Measurements from ENCODE around the gene ITK. TPM values are rescaled to one million over a fixed set of nuclear protein-coding genes. Genes with fewer than 3 reads are reported as not detected.

Gene ITK
- polyA plus RNA-seq, 2 donors = 0.58 to 0.84 TPM

DNA sequence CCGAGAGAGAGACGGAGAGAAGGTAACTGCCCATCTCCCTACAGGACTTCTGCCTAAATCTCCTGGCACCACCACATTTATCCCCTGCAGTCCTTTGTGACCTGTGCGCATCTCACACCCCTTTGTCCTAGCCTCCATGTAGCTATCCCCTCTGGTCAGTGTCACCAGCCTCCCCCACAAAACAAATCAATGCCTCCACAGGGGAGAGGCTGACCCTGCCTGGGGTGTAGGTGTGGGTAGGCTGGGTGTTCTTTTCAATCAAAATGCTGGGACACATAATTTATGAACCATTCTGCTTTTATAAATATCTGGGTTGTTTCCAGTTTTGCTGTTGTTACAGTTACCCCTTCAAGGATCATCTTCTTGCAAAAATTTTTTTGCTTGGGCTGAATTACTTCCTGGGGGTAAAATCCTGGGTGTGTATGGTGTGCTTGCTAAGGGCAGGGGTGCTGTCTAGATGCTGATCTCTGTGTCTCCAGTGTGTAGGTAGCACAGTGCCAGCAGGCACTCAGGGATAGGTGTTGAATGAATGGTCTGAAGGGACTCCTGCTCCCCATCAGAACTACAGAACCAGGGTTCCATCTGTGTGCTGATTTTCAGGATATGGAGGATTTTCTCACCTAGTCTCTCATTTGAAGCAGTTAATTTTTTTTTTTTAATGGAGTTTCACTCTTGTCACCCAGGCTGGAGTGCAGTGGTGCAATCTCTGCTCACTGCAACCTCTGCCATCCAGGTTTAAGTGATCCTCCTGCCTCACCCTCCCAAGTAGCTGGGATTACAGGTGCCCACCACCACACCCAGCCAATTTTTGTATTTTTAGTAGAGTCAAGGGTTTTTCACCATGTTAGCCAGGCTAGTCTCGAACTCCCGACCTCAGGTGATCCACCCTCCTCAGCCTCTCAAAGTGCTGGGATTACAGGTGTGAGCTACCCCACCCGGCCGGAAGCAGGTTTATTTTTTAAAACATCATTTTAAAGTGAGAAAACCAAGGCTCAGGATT lies 14.1 kb upstream of the ITK start, which contains the start of gene GARIN3:
Gene GARIN3, minus strand, starts transcription at position 51 of the 1,000 bp plus-strand sequence. CDS start 96 bp downstream, outside the sequence.
- Histone ChIP-seq H3K36me3 (ENCODE audit: control insufficient read depth in 2 of 2, insufficient read depth in 2 of 2, low read length in 1 of 2) (no peaks in the 10 kb centered on the region), H3K27ac (ENCODE audit: low read depth in 2 of 2, low read length in 1 of 2) (no peak within 1 kb of the TSS), H3K9me3 (ENCODE audit: control insufficient read depth in 2 of 2, insufficient read depth in 1 of 2, low read depth in 1 of 2, low read length in 1 of 2) (no peaks in the 10 kb centered on the region), H3K4me1 (ENCODE audit: control insufficient read depth in 2 of 2, insufficient read depth in 2 of 2, low read length in 1 of 2) (no peaks in the 10 kb centered on the region), H3K4me3 (ENCODE audit: low read depth in 1 of 2, low read length in 2 of 2) (no peak within 1 kb of the TSS), H3K27me3 (ENCODE audit: control insufficient read depth in 1 of 2, insufficient read depth in 2 of 2, low read length in 2 of 2) (no peaks in the 10 kb centered on the region)
- WGBS, 2 donors = 83 to 88% methylated on average over 7 of the region's 7 CpGs

DNA sequence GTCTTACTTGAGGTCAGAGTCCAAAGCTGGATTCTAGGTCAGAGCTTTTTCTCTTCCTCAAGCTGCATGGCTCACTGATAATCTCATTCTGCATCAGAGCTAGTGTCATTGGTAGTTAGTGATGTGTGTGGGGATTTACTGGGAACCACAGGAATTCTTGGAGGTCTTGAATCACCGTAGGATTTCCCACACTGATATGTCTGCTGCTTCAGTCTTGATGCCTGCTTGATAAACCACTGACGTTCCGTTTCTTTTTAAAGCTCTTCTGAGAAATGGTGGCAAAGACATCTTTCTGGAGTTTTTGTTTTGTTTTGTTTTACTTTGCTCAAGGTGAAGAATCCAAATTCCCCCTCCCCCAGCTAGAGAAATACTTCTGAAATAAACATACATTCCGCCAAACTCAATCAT lies 13.4 kb upstream of the ITK start:
- Histone ChIP-seq H3K9me3 (ENCODE audit: control insufficient read depth in 2 of 2, insufficient read depth in 1 of 2, low read depth in 1 of 2, low read length in 1 of 2) (no peaks in the 10 kb centered on the region), H3K27me3 (ENCODE audit: control insufficient read depth in 1 of 2, insufficient read depth in 2 of 2, low read length in 2 of 2) (no peaks in the 10 kb centered on the region), H3K4me1 (ENCODE audit: control insufficient read depth in 2 of 2, insufficient read depth in 2 of 2, low read length in 1 of 2) (no peaks in the 10 kb centered on the region), H3K36me3 (ENCODE audit: control insufficient read depth in 2 of 2, insufficient read depth in 2 of 2, low read length in 1 of 2) (no peaks in the 10 kb centered on the region), H3K27ac (ENCODE audit: low read depth in 2 of 2, low read length in 1 of 2) (no peak overlapping the region), H3K4me3 (ENCODE audit: low read depth in 1 of 2, low read length in 2 of 2) (no peak overlapping the region)
- 59 to 63% methylated on average over 4 of the region's 4 CpGs for WGBS, 2 donors

DNA sequence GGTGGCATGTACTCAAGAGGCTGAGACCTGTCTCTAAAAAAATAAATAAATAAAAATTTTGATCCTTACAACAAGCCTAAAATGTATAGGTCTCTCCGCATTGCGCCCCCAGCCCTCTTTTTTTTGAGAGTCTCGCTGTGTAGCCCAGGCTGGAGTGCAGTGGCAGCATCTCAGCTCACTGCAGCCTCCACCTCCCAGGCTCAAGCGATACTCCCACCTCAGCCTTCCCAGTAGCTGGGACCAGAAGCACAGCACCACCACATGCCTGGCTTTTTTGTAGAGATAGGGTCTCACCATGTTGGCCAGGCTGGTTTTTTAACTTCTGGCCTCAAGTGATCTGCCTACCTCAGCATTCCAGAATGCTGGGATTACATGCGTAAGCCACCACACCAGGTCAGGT lies 12.4 kb upstream of the ITK start:
- Histone ChIP-seq H3K27ac (ENCODE audit: low read depth in 2 of 2, low read length in 1 of 2) (no peak overlapping the region), H3K9me3 (ENCODE audit: control insufficient read depth in 2 of 2, insufficient read depth in 1 of 2, low read depth in 1 of 2, low read length in 1 of 2) (no peaks in the 10 kb centered on the region), H3K4me1 (ENCODE audit: control insufficient read depth in 2 of 2, insufficient read depth in 2 of 2, low read length in 1 of 2) (no peaks in the 10 kb centered on the region), H3K27me3 (ENCODE audit: control insufficient read depth in 1 of 2, insufficient read depth in 2 of 2, low read length in 2 of 2) (no peaks in the 10 kb centered on the region), H3K36me3 (ENCODE audit: control insufficient read depth in 2 of 2, insufficient read depth in 2 of 2, low read length in 1 of 2) (no peaks in the 10 kb centered on the region), H3K4me3 (ENCODE audit: low read depth in 1 of 2, low read length in 2 of 2) (no peak overlapping the region)
- WGBS, 2 donors = 95 to 96% methylated on average over 5 of the region's 5 CpGs

DNA sequence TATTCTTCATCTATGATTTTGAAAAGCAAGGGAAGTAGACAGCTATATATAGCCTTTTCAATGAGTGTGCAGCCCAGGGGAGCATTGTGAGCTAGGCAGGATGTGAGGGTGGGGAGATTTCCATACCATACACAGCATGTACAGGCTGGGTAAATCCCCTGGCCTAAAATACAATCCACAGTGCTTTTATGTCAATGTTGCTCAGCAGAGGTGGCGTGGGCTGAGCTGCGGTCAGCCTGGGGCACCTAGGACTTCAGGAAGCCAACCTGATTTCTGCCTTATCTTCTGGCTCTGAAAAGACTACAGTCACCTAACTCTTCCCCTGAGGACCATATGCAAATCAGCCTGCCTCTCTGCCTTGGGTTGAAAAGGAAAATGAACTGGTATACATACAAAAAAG lies 8.2 kb upstream of the ITK start:
- Histone ChIP-seq H3K4me1 (ENCODE audit: control insufficient read depth in 2 of 2, insufficient read depth in 2 of 2, low read length in 1 of 2) (no peaks in the 10 kb centered on the region), H3K27me3 (ENCODE audit: control insufficient read depth in 1 of 2, insufficient read depth in 2 of 2, low read length in 2 of 2) (no peaks in the 10 kb centered on the region), H3K36me3 (ENCODE audit: control insufficient read depth in 2 of 2, insufficient read depth in 2 of 2, low read length in 1 of 2) (no peaks in the 10 kb centered on the region), H3K9me3 (ENCODE audit: control insufficient read depth in 2 of 2, insufficient read depth in 1 of 2, low read depth in 1 of 2, low read length in 1 of 2) (no peaks in the 10 kb centered on the region), H3K4me3 (ENCODE audit: low read depth in 1 of 2, low read length in 2 of 2) (no peak overlapping the region), H3K27ac (ENCODE audit: low read depth in 2 of 2, low read length in 1 of 2) (no peak overlapping the region)
- 44 to 64% methylated on average over 2 of the region's 2 CpGs for WGBS, 2 donors

DNA sequence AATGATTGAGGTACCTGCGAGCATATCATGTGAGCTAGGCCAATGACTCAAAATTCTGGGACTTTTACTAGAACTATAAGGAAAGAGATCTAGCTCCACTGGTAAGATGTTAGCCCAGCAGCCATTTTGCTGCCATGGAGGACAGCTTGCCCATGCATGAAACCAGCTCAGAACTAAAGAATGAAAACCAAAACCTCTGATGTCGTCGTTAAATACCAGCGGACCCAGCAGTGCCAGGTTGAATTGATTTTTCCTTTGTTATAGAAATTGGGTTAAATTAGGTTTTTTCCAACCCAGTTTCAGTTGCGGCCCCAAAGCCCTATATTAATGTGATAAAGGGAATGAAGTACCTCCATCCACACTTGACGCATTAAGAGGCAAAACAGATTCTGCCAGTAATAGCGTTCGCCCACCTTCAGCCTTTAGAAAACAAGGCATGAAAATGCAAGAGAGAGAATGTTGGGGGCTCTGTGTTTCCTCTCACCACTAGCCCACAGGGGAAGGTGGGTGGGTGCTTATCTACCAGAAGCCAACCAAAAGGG lies 5.5 kb upstream of the ITK start:
- Histone ChIP-seq H3K4me3 (ENCODE audit: low read depth in 1 of 2, low read length in 2 of 2) (no peak overlapping the region), H3K9me3 (ENCODE audit: control insufficient read depth in 2 of 2, insufficient read depth in 1 of 2, low read depth in 1 of 2, low read length in 1 of 2) (no peaks in the 10 kb centered on the region), H3K36me3 (ENCODE audit: control insufficient read depth in 2 of 2, insufficient read depth in 2 of 2, low read length in 1 of 2) (no peaks in the 10 kb centered on the region), H3K27me3 (ENCODE audit: control insufficient read depth in 1 of 2, insufficient read depth in 2 of 2, low read length in 2 of 2) (no peaks in the 10 kb centered on the region), H3K4me1 (ENCODE audit: control insufficient read depth in 2 of 2, insufficient read depth in 2 of 2, low read length in 1 of 2) (no peaks in the 10 kb centered on the region), H3K27ac (ENCODE audit: low read depth in 2 of 2, low read length in 1 of 2) (no peak overlapping the region)
- 90 to 92% methylated on average over 8 of the region's 8 CpGs for WGBS, 2 donors

DNA sequence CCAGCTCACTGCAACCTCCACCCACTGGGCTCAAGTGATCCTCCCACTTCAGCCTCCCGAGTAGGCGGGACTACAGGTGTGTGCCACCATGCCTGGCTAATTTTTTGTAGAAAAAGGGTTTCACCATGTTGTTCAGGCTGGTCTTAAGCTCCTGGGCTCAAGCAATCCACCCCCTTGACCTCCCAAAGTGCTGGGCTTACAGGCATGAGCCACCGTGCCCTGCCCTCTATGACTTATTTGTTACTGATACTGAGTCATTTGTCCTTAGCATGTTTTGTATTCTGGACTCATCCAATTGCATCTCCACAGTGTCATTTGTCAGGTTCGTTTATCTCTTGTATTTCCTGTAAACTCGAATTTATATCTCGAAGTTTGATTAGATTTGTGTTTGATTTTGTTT lies 2.7 kb upstream of the ITK start:
- no peaks in the 10 kb centered on the region for H3K36me3 ChIP-seq (ENCODE audit: control insufficient read depth in 2 of 2, insufficient read depth in 2 of 2, low read length in 1 of 2)
- H3K9me3 ChIP-seq (ENCODE audit: control insufficient read depth in 2 of 2, insufficient read depth in 1 of 2, low read depth in 1 of 2, low read length in 1 of 2) = no peaks in the 10 kb centered on the region
- H3K27ac ChIP-seq (ENCODE audit: low read depth in 2 of 2, low read length in 1 of 2) = no peak overlapping the region
- H3K4me1 ChIP-seq (ENCODE audit: control insufficient read depth in 2 of 2, insufficient read depth in 2 of 2, low read length in 1 of 2) = no peaks in the 10 kb centered on the region
- H3K4me3 ChIP-seq (ENCODE audit: low read depth in 1 of 2, low read length in 2 of 2) = no peak overlapping the region
- whole genome bisulfite sequencing, 2 donors = 60 to 64% methylated on average over 6 of the region's 6 CpGs
- no peaks in the 10 kb centered on the region for H3K27me3 ChIP-seq (ENCODE audit: control insufficient read depth in 1 of 2, insufficient read depth in 2 of 2, low read length in 2 of 2)

DNA sequence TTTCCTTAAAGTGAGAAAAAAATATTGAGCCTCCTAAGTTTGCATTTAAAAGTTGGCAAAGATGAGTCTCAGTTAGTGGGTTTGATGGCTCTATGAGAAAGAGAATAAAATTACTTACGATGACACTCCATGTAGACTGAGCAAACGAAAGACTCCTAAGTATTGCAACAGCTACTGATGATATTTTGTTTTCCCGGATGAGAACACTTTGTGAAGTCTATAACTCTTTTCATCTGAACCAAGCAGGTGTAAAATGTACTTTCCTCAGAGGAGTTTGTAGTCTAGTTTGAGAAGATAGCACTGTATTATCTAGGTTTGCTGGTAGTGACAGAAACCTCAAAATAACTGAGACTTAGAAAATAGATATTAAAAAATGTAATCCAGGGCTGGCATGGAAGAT lies 1.7 kb upstream of the ITK start:
- Histone ChIP-seq H3K36me3 (ENCODE audit: control insufficient read depth in 2 of 2, insufficient read depth in 2 of 2, low read length in 1 of 2) (no peaks in the 10 kb centered on the region), H3K4me1 (ENCODE audit: control insufficient read depth in 2 of 2, insufficient read depth in 2 of 2, low read length in 1 of 2) (no peaks in the 10 kb centered on the region), H3K9me3 (ENCODE audit: control insufficient read depth in 2 of 2, insufficient read depth in 1 of 2, low read depth in 1 of 2, low read length in 1 of 2) (no peaks in the 10 kb centered on the region), H3K27me3 (ENCODE audit: control insufficient read depth in 1 of 2, insufficient read depth in 2 of 2, low read length in 2 of 2) (no peaks in the 10 kb centered on the region), H3K4me3 (ENCODE audit: low read depth in 1 of 2, low read length in 2 of 2) (no peak overlapping the region), H3K27ac (ENCODE audit: low read depth in 2 of 2, low read length in 1 of 2) (no peak overlapping the region)
- WGBS, 2 donors = 62 to 78% methylated on average over 3 of the region's 3 CpGs

DNA sequence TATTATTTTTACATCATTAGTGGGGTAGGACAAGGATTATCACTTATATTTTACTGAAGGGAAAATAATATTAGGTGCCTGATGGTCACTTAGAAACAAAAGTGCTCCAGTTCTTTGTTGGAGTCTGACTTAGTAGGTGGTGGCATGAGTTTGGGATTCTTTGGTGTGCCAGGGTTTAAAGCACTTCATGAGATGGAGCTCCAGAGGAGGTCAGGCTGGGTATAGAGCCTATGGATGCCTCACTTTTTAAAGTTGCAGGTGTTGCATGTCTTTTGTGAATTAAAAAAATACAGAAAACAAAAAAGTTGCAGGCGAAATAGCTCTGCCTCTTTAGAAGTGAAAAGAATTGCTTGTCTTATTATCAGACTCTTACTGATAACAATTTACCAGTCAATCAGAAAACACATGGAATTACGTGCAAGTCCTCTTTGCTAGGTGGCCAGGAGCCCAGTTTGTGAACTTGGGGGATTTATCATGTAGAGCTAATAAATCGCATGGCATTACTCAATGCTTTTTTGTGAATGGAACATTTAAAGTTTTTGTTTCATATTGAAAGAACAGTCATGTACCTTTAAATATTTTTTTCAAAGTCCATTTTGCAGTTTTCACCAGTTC lies 1.6 kb downstream of the ITK start:
- no peaks in the 10 kb centered on the region for H3K36me3 ChIP-seq (ENCODE audit: control insufficient read depth in 2 of 2, insufficient read depth in 2 of 2, low read length in 1 of 2)
- H3K9me3 ChIP-seq (ENCODE audit: control insufficient read depth in 2 of 2, insufficient read depth in 1 of 2, low read depth in 1 of 2, low read length in 1 of 2) = no peaks in the 10 kb centered on the region
- H3K4me3 ChIP-seq (ENCODE audit: low read depth in 1 of 2, low read length in 2 of 2) = no peak overlapping the region
- H3K4me1 ChIP-seq (ENCODE audit: control insufficient read depth in 2 of 2, insufficient read depth in 2 of 2, low read length in 1 of 2) = no peaks in the 10 kb centered on the region
- no peak overlapping the region for H3K27ac ChIP-seq (ENCODE audit: low read depth in 2 of 2, low read length in 1 of 2)
- WGBS, 2 donors = 54 to 61% methylated on average over 3 of the region's 3 CpGs
- H3K27me3 ChIP-seq (ENCODE audit: control insufficient read depth in 1 of 2, insufficient read depth in 2 of 2, low read length in 2 of 2) = peaks cover 0 to 2% of the 10 kb centered on the region in 2 donors

DNA sequence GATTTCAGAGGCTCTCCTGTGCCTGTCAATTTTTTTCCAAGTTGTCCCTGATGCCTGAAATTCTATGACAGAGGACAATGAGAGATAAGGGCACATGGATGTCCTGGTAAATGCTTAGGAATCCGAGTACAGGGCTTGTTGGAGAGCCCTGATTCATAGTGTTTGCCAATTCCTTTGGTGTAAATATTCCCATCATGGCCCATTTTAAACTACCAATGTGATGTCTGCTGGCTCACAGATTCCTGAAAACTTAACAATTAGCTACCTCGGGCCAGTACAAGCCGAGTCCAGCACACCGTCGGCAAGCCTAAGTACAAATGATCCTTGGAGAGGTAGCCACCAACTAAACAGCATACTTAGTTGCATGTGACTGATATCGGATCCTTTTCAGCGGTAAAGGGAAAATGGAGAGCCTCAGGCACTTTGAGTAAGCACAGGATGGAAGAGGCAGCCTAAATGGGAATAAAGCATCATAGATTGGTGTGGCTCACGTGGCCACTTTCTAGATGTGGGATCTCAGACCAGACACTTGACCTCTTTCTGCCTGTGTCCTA lies 3.6 kb downstream of the ITK start:
- Histone ChIP-seq H3K4me3 (ENCODE audit: low read depth in 1 of 2, low read length in 2 of 2) (peak overlapping the region in 1 of 2 donors; percentile 6), H3K27me3 (ENCODE audit: control insufficient read depth in 1 of 2, insufficient read depth in 2 of 2, low read length in 2 of 2) (peaks cover 0 to 2% of the 10 kb centered on the region in 2 donors), H3K4me1 (ENCODE audit: control insufficient read depth in 2 of 2, insufficient read depth in 2 of 2, low read length in 1 of 2) (no peaks in the 10 kb centered on the region), H3K27ac (ENCODE audit: low read depth in 2 of 2, low read length in 1 of 2) (no peak overlapping the region), H3K9me3 (ENCODE audit: control insufficient read depth in 2 of 2, insufficient read depth in 1 of 2, low read depth in 1 of 2, low read length in 1 of 2) (no peaks in the 10 kb centered on the region), H3K36me3 (ENCODE audit: control insufficient read depth in 2 of 2, insufficient read depth in 2 of 2, low read length in 1 of 2) (no peaks in the 10 kb centered on the region)
- 67 to 74% methylated on average over 8 of the region's 8 CpGs for WGBS, 2 donors

All from esophagus (tissue), 2 donors.